HepG2 (cell line): ENCODE measurements around the gene SAMD10. TPM values are rescaled to one million over a fixed set of nuclear protein-coding genes. Genes with fewer than 3 reads are reported as not detected.

Experiments used
- ATRX ChIP-seq: sonication (generic); formaldehyde crosslinking; IDR thresholded peaks from 2 replicates; pipeline ENCODE4 v1.4.0; 2020; ENCODE audit warnings: missing genetic modification reagents, borderline replicate concordance
- CENPT ChIP-seq: sonication (generic); formaldehyde crosslinking; IDR thresholded peaks from 2 replicates; pipeline ENCODE4 v1.8.0; 2022; ENCODE audit warnings: low read depth, mild to moderate bottlenecking, moderate library complexity, missing genetic modification reagents
- ELF4 ChIP-seq: sonication (generic); formaldehyde crosslinking; IDR thresholded peaks from 2 replicates; pipeline ENCODE4 v1.5.0; 2020; ENCODE audit warnings: missing genetic modification reagents, mild to moderate bottlenecking, moderate library complexity, borderline replicate concordance
- ETV6 ChIP-seq: sonication (generic); formaldehyde crosslinking; conservative IDR thresholded peaks from 2 replicates; pipeline ENCODE4 v1.4.0; 2020; ENCODE audit warnings: missing genetic modification reagents
- FOXA1 ChIP-seq, 2 experiments: fragments of 450-650 bp in 1 of 2; sonication (generic) in 1 of 2; formaldehyde crosslinking in 1 of 2; IDR thresholded peaks; 2 replicates each; pipeline versions ENCODE4 v1.4.0 to v1.6.1; 2016 to 2020; ENCODE audit warnings: missing genetic modification reagents in 1 of 2
- FOXJ3 ChIP-seq: sonication (generic); formaldehyde crosslinking; IDR thresholded peaks from 2 replicates; pipeline ENCODE4 v1.4.0; 2020; ENCODE audit warnings: missing genetic modification reagents, mild to moderate bottlenecking, borderline replicate concordance
- HNRNPK ChIP-seq: fragments of 200-400 bp; formaldehyde crosslinking; IDR thresholded peaks from 2 replicates; pipeline ENCODE4 v1.6.1; 2018; ENCODE audit warnings: low read length, low read depth, moderate library complexity, mild to moderate bottlenecking; ENCODE audit not compliant: poor library complexity, severe bottlenecking
- PAWR ChIP-seq: sonication (generic); formaldehyde crosslinking; IDR thresholded peaks from 2 replicates; pipeline ENCODE4 v1.4.0; 2020; ENCODE audit warnings: missing genetic modification reagents, mild to moderate bottlenecking, borderline replicate concordance
- RXRB ChIP-seq: IDR thresholded peaks from 2 replicates; pipeline ENCODE4 v1.6.1; 2016; ENCODE audit warnings: borderline replicate concordance, missing genetic modification reagents, missing compliant biosample characterization
- SATB2 ChIP-seq: sonication (generic); formaldehyde crosslinking; IDR thresholded peaks from 2 replicates; pipeline ENCODE4 v1.5.0; 2020; ENCODE audit warnings: missing genetic modification reagents
- TBP ChIP-seq: sonication (generic); formaldehyde crosslinking; IDR thresholded peaks from 2 replicates; pipeline ENCODE4 v1.5.0; 2020; ENCODE audit warnings: missing genetic modification reagents
- ZFP41 ChIP-seq: sonication (generic); formaldehyde crosslinking; IDR thresholded peaks from 2 replicates; pipeline ENCODE4 v1.4.0; 2020; ENCODE audit warnings: mild to moderate bottlenecking, missing genetic modification reagents, borderline replicate concordance
- ZNF382 ChIP-seq: sonication (generic); formaldehyde crosslinking; IDR thresholded peaks from 2 replicates; pipeline ENCODE4 v1.5.0; 2020; ENCODE audit warnings: missing genetic modification reagents, mild to moderate bottlenecking, borderline replicate concordance
- ZNF7 ChIP-seq: IDR thresholded peaks from 2 replicates; pipeline ENCODE4 v1.6.1; 2016; ENCODE audit warnings: missing biosample characterization, missing genetic modification reagents
- polyA plus RNA-seq, 8 experiments: library from polyadenylated mRNA; depleted of rRNA in 3 of 8; stranded (reverse) in 7 of 8; unstranded in 1 of 8; fragments of >200 nt; fragmentation: Illumina TruSeq in 4 of 8; extraction: Trizol in 4 of 8; gene quantifications; 2 replicates each; pipeline versions ENCODE4 v1.2.1 to v1.2.3, GENCODE V29; 2011 to 2016; ENCODE audit warnings: low read depth in 4 of 8, missing spikeins in 1 of 8, mixed read lengths in 1 of 8; ENCODE audit not compliant: insufficient read depth in 1 of 8
- total RNA-seq, 5 experiments: library from RNA; depleted of rRNA; stranded (reverse); fragments of >200 nt; fragmentation: Illumina TruSeq; extraction: Trizol; gene quantifications; 2 replicates each; pipeline ENCODE4 v1.2.3, GENCODE V29; 2016; ENCODE audit warnings: low read depth in 1 of 5
- TF ChIP-seq, protein P1 (sequence below): sonication (generic); formaldehyde crosslinking; IDR thresholded peaks from 2 replicates; pipeline ENCODE4 v1.8.0; 2022; ENCODE audit warnings: missing genetic modification reagents, low read depth, mild to moderate bottlenecking, borderline replicate concordance
- TF ChIP-seq, protein P2 (sequence below): sonication (generic); formaldehyde crosslinking; IDR thresholded peaks from 2 replicates; pipeline ENCODE4 v1.4.0; 2020; ENCODE audit warnings: missing genetic modification reagents
- TF ChIP-seq, protein P3 (sequence below): sonication (generic); formaldehyde crosslinking; IDR thresholded peaks from 2 replicates; pipeline ENCODE4 v1.4.0; 2020; ENCODE audit warnings: low read depth, missing genetic modification reagents
- TF ChIP-seq, protein P4 (sequence below): sonication (generic); formaldehyde crosslinking; IDR thresholded peaks from 2 replicates; pipeline ENCODE4 v1.4.0; 2020; ENCODE audit warnings: mild to moderate bottlenecking, missing genetic modification reagents
- TF ChIP-seq, protein P5 (sequence below): IDR thresholded peaks from 2 replicates; pipeline ENCODE4 v1.6.1; 2016; ENCODE audit warnings: mild to moderate bottlenecking

The SAMD10 gene
- total and polyA plus RNA-seq, 2 of the 13 experiments (the other 11 are each of a cell fraction or from before 2014, with no cell fraction given): 6.1 to 11.0 TPM

DNA sequence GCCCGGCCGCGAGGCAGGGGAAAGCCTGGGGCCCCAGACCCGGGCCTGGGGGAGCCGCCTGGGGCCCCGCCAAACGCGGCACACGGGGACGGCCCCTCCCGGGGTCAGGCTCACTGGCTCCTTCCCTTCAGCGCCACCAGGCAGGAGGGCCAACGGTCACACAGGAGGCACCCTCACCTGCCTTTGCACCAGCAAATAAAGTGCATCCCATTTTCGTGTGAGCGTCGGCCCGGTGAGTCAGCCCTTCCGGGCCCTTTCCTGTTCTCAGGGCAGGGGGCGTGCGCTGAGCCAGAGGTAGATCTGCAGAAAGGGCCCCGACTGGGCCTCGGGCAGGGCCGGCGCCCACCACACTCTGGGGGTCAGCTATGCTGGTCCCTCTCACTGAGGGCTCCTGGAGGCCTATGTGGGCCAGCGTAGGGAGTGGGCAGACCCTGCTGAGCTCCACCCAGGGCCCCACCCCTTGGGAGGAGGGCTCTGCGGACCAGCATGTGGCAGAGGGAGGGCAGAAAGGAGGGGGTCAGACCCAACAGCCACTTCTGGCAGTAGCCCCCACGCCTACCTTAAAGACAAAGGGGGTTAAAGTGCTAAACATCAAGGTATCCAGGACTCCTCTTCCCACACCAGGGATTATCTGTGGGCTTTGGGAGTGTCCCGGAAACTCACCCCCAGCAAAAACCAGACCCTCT, 22.3 kb downstream of the SAMD10 start (continued):
- TF ChIP-seq ATRX (CRISPR knock-in tag) (no peak), ZNF382 (no peak), ETV6 (peak; percentile 79; the same call in 1 of the 2 replicates), TBP (CRISPR knock-in tag) (no peak), HNRNPK (no peak), FOXA1 (IDR thresholded peaks at IDR 0.05) (no peak), FOXA1 (CRISPR knock-in tag; IDR thresholded peaks at IDR 0.05) (no peak), ELF4 (CRISPR knock-in tag) (no peak), FOXJ3 (CRISPR knock-in tag) (no peak), ZFP41 (CRISPR knock-in tag) (no peak), SATB2 (CRISPR knock-in tag) (no peak), PAWR (CRISPR knock-in tag) (no peak; the same call in 1 of the 2 replicates), CENPT (0 out of 2 replicates have a peak, but pooled peaks have one; percentile 28), RXRB (peak; percentile 63; the same call in 1 of the 2 replicates), ZNF7 (CRISPR knock-in tag) (0 out of 2 replicates have a peak, but pooled peaks have one; percentile 46)
- TF ChIP-seq, protein P1, sequence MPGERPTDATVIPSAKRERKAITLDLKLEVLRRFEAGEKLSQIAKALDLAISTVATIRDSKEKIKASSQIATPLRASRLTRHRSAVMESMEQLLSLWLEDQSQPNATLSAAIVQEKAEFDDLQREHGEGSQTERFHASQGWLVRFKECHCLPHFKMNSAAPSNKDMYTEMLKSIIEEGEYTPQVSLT: no peak
- TF ChIP-seq, protein P2, sequence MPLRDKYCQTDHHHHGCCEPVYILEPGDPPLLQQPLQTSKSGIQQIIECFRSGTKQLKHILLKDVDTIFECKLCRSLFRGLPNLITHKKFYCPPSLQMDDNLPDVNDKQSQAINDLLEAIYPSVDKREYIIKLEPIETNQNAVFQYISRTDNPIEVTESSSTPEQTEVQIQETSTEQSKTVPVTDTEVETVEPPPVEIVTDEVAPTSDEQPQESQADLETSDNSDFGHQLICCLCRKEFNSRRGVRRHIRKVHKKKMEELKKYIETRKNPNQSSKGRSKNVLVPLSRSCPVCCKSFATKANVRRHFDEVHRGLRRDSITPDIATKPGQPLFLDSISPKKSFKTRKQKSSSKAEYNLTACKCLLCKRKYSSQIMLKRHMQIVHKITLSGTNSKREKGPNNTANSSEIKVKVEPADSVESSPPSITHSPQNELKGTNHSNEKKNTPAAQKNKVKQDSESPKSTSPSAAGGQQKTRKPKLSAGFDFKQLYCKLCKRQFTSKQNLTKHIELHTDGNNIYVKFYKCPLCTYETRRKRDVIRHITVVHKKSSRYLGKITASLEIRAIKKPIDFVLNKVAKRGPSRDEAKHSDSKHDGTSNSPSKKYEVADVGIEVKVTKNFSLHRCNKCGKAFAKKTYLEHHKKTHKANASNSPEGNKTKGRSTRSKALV (CRISPR knock-in tag): peak; percentile 80; the same call in 1 of the 2 replicates
- TF ChIP-seq, protein P3, sequence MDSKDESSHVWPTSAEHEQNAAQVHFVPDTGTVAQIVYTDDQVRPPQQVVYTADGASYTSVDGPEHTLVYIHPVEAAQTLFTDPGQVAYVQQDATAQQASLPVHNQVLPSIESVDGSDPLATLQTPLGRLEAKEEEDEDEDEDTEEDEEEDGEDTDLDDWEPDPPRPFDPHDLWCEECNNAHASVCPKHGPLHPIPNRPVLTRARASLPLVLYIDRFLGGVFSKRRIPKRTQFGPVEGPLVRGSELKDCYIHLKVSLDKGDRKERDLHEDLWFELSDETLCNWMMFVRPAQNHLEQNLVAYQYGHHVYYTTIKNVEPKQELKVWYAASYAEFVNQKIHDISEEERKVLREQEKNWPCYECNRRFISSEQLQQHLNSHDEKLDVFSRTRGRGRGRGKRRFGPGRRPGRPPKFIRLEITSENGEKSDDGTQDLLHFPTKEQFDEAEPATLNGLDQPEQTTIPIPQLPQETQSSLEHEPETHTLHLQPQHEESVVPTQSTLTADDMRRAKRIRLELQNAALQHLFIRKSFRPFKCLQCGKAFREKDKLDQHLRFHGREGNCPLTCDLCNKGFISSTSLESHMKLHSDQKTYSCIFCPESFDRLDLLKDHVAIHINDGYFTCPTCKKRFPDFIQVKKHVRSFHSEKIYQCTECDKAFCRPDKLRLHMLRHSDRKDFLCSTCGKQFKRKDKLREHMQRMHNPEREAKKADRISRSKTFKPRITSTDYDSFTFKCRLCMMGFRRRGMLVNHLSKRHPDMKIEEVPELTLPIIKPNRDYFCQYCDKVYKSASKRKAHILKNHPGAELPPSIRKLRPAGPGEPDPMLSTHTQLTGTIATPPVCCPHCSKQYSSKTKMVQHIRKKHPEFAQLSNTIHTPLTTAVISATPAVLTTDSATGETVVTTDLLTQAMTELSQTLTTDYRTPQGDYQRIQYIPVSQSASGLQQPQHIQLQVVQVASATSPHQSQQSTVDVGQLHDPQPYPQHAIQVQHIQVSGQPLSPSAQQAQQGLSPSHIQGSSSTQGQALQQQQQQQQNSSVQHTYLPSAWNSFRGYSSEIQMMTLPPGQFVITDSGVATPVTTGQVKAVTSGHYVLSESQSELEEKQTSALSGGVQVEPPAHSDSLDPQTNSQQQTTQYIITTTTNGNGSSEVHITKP: peak; percentile 72
- TF ChIP-seq, protein P4, sequence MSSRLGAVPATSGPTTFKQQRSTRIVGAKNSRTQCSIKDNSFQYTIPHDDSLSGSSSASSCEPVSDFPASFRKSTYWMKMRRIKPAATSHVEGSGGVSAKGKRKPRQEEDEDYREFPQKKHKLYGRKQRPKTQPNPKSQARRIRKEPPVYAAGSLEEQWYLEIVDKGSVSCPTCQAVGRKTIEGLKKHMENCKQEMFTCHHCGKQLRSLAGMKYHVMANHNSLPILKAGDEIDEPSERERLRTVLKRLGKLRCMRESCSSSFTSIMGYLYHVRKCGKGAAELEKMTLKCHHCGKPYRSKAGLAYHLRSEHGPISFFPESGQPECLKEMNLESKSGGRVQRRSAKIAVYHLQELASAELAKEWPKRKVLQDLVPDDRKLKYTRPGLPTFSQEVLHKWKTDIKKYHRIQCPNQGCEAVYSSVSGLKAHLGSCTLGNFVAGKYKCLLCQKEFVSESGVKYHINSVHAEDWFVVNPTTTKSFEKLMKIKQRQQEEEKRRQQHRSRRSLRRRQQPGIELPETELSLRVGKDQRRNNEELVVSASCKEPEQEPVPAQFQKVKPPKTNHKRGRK: no peak
- TF ChIP-seq, protein P5, sequence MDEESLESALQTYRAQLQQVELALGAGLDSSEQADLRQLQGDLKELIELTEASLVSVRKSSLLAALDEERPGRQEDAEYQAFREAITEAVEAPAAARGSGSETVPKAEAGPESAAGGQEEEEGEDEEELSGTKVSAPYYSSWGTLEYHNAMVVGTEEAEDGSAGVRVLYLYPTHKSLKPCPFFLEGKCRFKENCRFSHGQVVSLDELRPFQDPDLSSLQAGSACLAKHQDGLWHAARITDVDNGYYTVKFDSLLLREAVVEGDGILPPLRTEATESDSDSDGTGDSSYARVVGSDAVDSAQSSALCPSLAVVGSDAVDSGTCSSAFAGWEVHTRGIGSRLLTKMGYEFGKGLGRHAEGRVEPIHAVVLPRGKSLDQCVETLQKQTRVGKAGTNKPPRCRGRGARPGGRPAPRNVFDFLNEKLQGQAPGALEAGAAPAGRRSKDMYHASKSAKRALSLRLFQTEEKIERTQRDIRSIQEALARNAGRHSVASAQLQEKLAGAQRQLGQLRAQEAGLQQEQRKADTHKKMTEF (CRISPR knock-in tag): peak; percentile 73
